Adrenal gland (tissue), 5 donors: Measurements from ENCODE around the gene TMEM175.

Source experiments
- CTCF ChIP-seq, 6 experiments: fragments of 450-650 bp in 4 of 6; fragments of 200-600 bp in 2 of 6; sonication (generic) in 1 of 6; IDR thresholded peaks; 1 replicate in 5 of 6; 2 replicates in 1 of 6; pipeline versions ENCODE4 v1.5.1 to v1.8.0; 2016 to 2021; ENCODE audit warnings: antibody characterized with exemption in 6 of 6, mild to moderate bottlenecking in 2 of 6, moderate library complexity in 1 of 6
- POLR2A ChIP-seq, 2 donors: fragments of 450-650 bp; IDR thresholded peaks; one replicate each; pipeline ENCODE4 v1.6.1; 2017; ENCODE audit warnings: antibody characterized with exemption in 2 of 2, mild to moderate bottlenecking in 2 of 2, moderate library complexity in 1 of 2
- donor health status: DM: no; HTN: no; CAD: no.

GRCh38 chr4:896216-896615 is 36.0 kb upstream of the TMEM175 start:
- TF ChIP-seq POLR2A (IDR thresholded peaks at IDR 0.05) (no peak), CTCF (IDR thresholded peaks at IDR 0.05) (no peak)
